Activated CD8-positive, alpha-beta T cell treated with anti-CD3 and anti-CD28 coated beads for 36 hours (primary cell): ENCODE results near the gene MARS1. TPM values are rescaled to one million over a fixed set of nuclear protein-coding genes. Genes with fewer than 3 reads are reported as not detected.
A peak's percentile ranks its signal among the peaks of the same experiment; 100 is the strongest.
"Not testable (repeated sequence)": the region's sequence is repeated elsewhere in the genome, so short reads cannot be mapped to it uniquely, and the experiment has no call there.

ENCODE experiments used
- ATAC-seq: fragments of 200-7000 bp; cut with Tn5 transposase; one replicate; pipeline ENCODE4 v1.10.0; 2021; ENCODE audit warnings: mild to moderate bottlenecking, moderate library complexity
- CTCF ChIA-PET: fragments of 350-600 bp; sonication (Branson Sonifier 250); formaldehyde crosslinking; loops from one replicate; lab custom pipeline; 2021; ENCODE audit warnings: antibody characterized with exemption; lab: Charles Lee
- POLR2A ChIA-PET: fragments of 350-600 bp; sonication (Branson Sonifier 250); formaldehyde crosslinking; loops from one replicate; lab custom pipeline; 2021; ENCODE audit warnings: antibody characterized with exemption; lab: Charles Lee
- DNase-seq: peaks from one replicate; pipeline ENCODE4 v3.0.0-alpha.2; 2020
- H3K27ac Mint-ChIP-seq: one replicate; pipeline ENCODE4 v1.8.0; 2021; ENCODE audit warnings: mild to moderate bottlenecking, mixed read lengths
- H3K27me3 Mint-ChIP-seq: one replicate; pipeline ENCODE4 v1.8.0; 2021; ENCODE audit warnings: mixed read lengths
- H3K36me3 Mint-ChIP-seq: one replicate; pipeline ENCODE4 v1.8.0; 2021; ENCODE audit warnings: low read depth, mixed read lengths
- H3K4me1 Mint-ChIP-seq: one replicate; pipeline ENCODE4 v1.8.0; 2021; ENCODE audit warnings: low read depth, mixed read lengths
- H3K4me3 Mint-ChIP-seq: one replicate; pipeline ENCODE4 v1.8.0; 2021; ENCODE audit warnings: mild to moderate bottlenecking, moderate library complexity, mixed read lengths
- H3K9me3 Mint-ChIP-seq: one replicate; pipeline ENCODE4 v1.8.0; 2021; ENCODE audit warnings: mixed read lengths
- CTCF ChIP-seq: fragments of 200-600 bp; IDR thresholded peaks from one replicate; pipeline ENCODE4 v1.8.0; 2022; ENCODE audit warnings: antibody characterized with exemption, mild to moderate bottlenecking
- intact Hi-C: fragments of 100-400 bp; cut with micrococcal nuclease; formaldehyde crosslinking; loops from one replicate; pipeline ENCODE4 v1.10.0; 2022
- total RNA-seq, 2 experiments: library from RNA; stranded (reverse); gene quantifications; one replicate each; pipeline ENCODE4 v1.2.3, GENCODE V29; 2021

The MARS1 gene
- total RNA-seq, 2 experiments from 2014 or later, result 343 to 345 TPM

DNA sequence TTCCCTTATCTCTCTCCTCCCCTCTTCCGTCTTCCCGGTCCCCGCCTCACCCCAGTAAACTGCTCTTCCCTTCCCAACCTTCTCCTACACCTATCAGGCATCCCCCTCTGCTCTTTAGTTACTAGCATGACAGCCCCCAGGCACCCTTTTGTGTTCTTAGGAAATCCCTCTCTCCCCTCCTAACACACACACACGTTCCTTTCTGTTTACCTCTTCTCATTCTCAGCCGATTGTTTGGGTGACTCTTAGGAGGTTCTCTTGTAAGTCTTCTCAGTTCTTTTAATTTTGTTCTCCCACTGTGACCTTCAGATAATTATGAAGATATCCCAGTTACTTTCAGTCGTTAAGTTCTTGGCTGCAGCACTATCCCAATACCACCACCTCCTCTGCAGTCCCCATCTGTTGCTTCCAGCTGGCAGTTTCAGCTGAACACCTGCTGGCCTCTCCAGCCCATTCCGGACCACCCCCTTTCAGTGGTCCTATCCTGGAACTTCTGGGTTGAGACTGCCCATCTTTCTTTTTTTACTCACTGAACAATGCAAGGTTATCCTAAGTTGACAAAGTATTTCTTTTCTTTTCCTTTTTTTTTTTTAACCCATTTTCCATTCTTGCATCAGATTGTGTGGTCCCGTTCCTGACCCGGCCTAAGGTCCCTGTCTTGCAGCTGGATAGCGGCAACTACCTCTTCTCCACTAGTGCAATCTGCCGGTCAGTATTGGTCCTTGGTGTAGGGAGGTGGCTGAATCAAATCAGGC is 711 bp downstream of the MARS1 start:
- Mint-ChIP-seq H3K27ac (peak overlapping the region; percentile 95), H3K4me3 (peak overlapping the region; percentile 97), H3K36me3 (peaks cover 51% of the 10 kb centered on the region), H3K4me1 (peaks cover 27% of the 10 kb centered on the region), H3K27me3 (no peaks in the 10 kb centered on the region), H3K9me3 (no peaks in the 10 kb centered on the region)
- TF ChIP-seq CTCF, result no peak
- intact Hi-C loops, result no loop called here
- DNase-seq, result no peak
- ATAC-seq, result no peak
- POLR2A ChIA-PET, result interaction anchor here (1.1 to 6.4 kb wide), 8 partner anchors 8 to 30 kb away, joined by 4 to 50 read pairs (median 8); partner anchors contain the start of genes ARHGAP9 and DDIT3
- CTCF ChIA-PET, result interaction anchor here (0.9 to 1.3 kb wide), 2 partner anchors 30 to 32 kb away, joined by 3 to 4 read pairs; partner anchors contain the start of gene DDIT3

GRCh38 chr12:57489157-57489641 is 1.3 kb downstream of the MARS1 start:
- Mint-ChIP-seq H3K4me3 (peak overlapping the region; percentile 97), H3K27me3 (no peaks in the 10 kb centered on the region), H3K4me1 (peaks cover 27% of the 10 kb centered on the region), H3K27ac (peak overlapping the region; percentile 95), H3K36me3 (peaks cover 52% of the 10 kb centered on the region), H3K9me3 (no peaks in the 10 kb centered on the region)
- ATAC-seq (no peak), DNase-seq (no peak)
- CTCF ChIA-PET, result interaction anchor here (0.9 to 1.3 kb wide), 2 partner anchors 30 to 31 kb away, joined by 3 to 4 read pairs; partner anchors contain the start of gene DDIT3
- intact Hi-C loops, result no loop called here
- no peak for TF ChIP-seq CTCF
- POLR2A ChIA-PET, result interaction anchor here (1.1 to 6.4 kb wide), 10 partner anchors 8 to 29 kb away, joined by 3 to 50 read pairs (median 5); partner anchors contain the start of genes ARHGAP9 and DDIT3

- H3K9me3 Mint-ChIP-seq, result no peaks in the 10 kb centered on the region
- peak overlapping the region; percentile 97 for H3K4me3 Mint-ChIP-seq
- peak overlapping the region; percentile 34 for H3K27ac Mint-ChIP-seq
- POLR2A ChIA-PET, result interaction anchor here (1.1 to 6.4 kb wide), 9 partner anchors 9 to 28 kb away, joined by 3 to 50 read pairs (median 5); partner anchors contain the start of genes ARHGAP9 and DDIT3
- TF ChIP-seq CTCF, result no peak
- CTCF ChIA-PET, result no interaction called here
- no peak for DNase-seq
- H3K36me3 Mint-ChIP-seq, result peaks cover 56% of the 10 kb centered on the region
- no peaks in the 10 kb centered on the region for H3K27me3 Mint-ChIP-seq
- ATAC-seq, result no peak
- peaks cover 27% of the 10 kb centered on the region for H3K4me1 Mint-ChIP-seq
- intact Hi-C loops, result no loop called here
These were observed 2.3 kb downstream of the MARS1 start for GRCh38 chr12:57490126-57490525.

- CTCF ChIA-PET, result interaction anchor here (0.8 to 2.0 kb wide), 3 partner anchors 11 to 32 kb away, joined by 3 to 5 read pairs (median 4); partner anchors contain the start of gene GLI1
- Mint-ChIP-seq H3K27ac (peak overlapping the region; percentile 66), H3K36me3 (peaks cover 66% of the 10 kb centered on the region), H3K9me3 (no peaks in the 10 kb centered on the region), H3K4me3 (no peak overlapping the region), H3K27me3 (no peaks in the 10 kb centered on the region), H3K4me1 (peaks cover 27% of the 10 kb centered on the region)
- peak; percentile 28 for TF ChIP-seq CTCF
- DNase-seq (no peak), ATAC-seq (no peak)
- POLR2A ChIA-PET, result interaction anchor here (0.5 to 6.4 kb wide), 6 partner anchors 8 to 278 kb away, joined by 3 to 50 read pairs (median 6); partner anchors contain the start of gene DDIT3
- intact Hi-C loops, result no loop called here
These were observed 3.8 kb downstream of the MARS1 start for GRCh38 chr12:57491393-57492280.

DNA sequence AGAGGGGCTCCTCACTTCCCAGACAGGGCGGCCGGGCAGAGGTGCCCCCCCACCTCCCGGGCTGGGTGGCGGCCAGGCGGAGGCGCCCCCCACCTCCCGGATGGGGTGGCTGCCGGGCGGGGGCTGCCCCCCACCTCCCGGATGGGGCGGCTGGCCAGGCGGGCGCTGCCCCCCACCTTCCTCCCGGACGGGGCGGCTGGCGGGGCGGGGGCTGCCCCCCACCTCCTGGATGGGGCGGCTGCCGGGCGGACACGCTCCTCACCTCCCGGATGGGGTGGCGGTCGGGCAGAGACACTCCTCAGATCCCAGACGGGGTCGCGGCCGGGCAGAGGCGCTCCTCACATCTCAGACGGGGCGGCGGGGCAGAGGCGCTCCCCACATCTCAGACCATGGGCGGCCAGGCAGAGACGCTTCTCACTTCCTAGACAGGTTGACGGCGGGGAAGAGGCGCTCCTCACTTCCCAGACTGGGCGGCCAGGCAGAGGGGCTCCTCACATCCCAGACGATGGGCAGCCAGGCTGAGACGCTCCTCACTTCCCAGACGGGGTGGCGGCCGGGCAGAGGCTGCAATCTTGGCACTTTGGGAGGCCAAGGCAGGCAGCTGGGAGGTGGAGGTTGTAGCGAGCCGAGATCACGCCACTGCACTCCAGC is 7.3 kb downstream of the MARS1 start:
- H3K4me3 Mint-ChIP-seq, intact Hi-C loops, POLR2A ChIA-PET, H3K9me3 Mint-ChIP-seq, H3K27me3 Mint-ChIP-seq, ATAC-seq, H3K27ac Mint-ChIP-seq, DNase-seq: not testable (repeated sequence)
- CTCF ChIA-PET, result interaction anchor here (0.6 kb wide), 1 partner anchor 96 kb away, joined by 3 read pairs; no protein-coding TSS in a partner anchor
- H3K4me1 Mint-ChIP-seq, result peaks cover 17% of the 10 kb centered on the region
- peaks cover 74% of the 10 kb centered on the region for H3K36me3 Mint-ChIP-seq
